Heart right ventricle (tissue), 16 donors: ENCODE results near the gene SDK2. TPM values are rescaled to one million over a fixed set of nuclear protein-coding genes. Genes with fewer than 3 reads are reported as not detected.

Experiments
- ATAC-seq, 8 donors: fragments of 200-7000 bp; cut with Tn5 transposase; one replicate each; pipeline ENCODE4 v1.9.1; 2020; ENCODE audit warnings: mild to moderate bottlenecking in 8 of 8, moderate library complexity in 8 of 8, moderate number of reproducible peaks in 1 of 8
- DNase-seq, 2 donors: peaks; one replicate each; pipeline ENCODE4 v3.0.0-alpha.2; 2020
- H3K27ac ChIP-seq, 10 donors: fragments of 200-600 bp; sonication (generic) in 2 of 10; one replicate each; pipeline versions ENCODE4 v1.5.0 to v1.8.0; 2020 to 2022; ENCODE audit warnings: mild to moderate bottlenecking in 3 of 10
- H3K27me3 ChIP-seq, 7 donors: fragments of 200-600 bp; one replicate each; pipeline ENCODE4 v1.8.0; 2021 to 2022; ENCODE audit warnings: mild to moderate bottlenecking in 2 of 7
- H3K36me3 ChIP-seq, 9 donors: fragments of 200-600 bp; sonication (generic) in 1 of 9; one replicate each; pipeline versions ENCODE4 v1.5.0 to v1.8.0; 2020 to 2022; ENCODE audit warnings: mild to moderate bottlenecking in 2 of 9
- H3K4me1 ChIP-seq, 9 donors: fragments of 200-600 bp; sonication (generic) in 1 of 9; one replicate each; pipeline versions ENCODE4 v1.5.0 to v1.8.0; 2020 to 2022; ENCODE audit warnings: mild to moderate bottlenecking in 4 of 9
- H3K4me3 ChIP-seq, 10 donors: fragments of 200-600 bp; sonication (generic) in 2 of 10; one replicate each; pipeline versions ENCODE4 v1.5.0 to v1.8.0; 2020 to 2022; ENCODE audit warnings: mild to moderate bottlenecking in 7 of 10, moderate library complexity in 2 of 10
- H3K9me3 ChIP-seq, 11 donors: fragments of 200-600 bp in 10 of 11; sonication (generic) in 2 of 11; one replicate each; pipeline versions ENCODE4 v1.5.0 to v1.8.0; 2013 to 2022; ENCODE audit warnings: mild to moderate bottlenecking in 2 of 11, control low read depth in 1 of 11, moderate library complexity in 1 of 11
- WGBS, 2 donors: extraction: QIAGEN DNeasy Blood & Tissue Kit; methylation state at CpG; one replicate each; pipeline ENCODE4 v1.1.7; 2013; ENCODE audit warnings: inconsistent platforms in 1 of 2; 5-methylcytosine and 5-hydroxymethylcytosine counted together
- intact Hi-C, 10 donors: fragments of 100-400 bp; cut with DNase I; formaldehyde crosslinking; loops; one replicate each; pipeline versions ENCODE4 v1.11.1 to v1.14.2; 2022
- polyA plus RNA-seq, 2 donors: library from polyadenylated mRNA; stranded (reverse); fragments of 200-250 nt; gene quantifications; one replicate each; pipeline ENCODE4 v1.2.3, GENCODE V29; 2013
- total RNA-seq, 10 donors: library from RNA; stranded (reverse); fragmentation: NEBNext Ultra II Directional in 3 of 10; extraction: Animal tissue kit (Norgen Biotek cat#: 25700) in 3 of 10; gene quantifications; one replicate each; pipeline versions ENCODE4 v1.2.1 to v1.2.4, GENCODE V29; 2021 to 2023
- TF ChIP-seq, protein P1 (sequence below), 9 donors: fragments of 200-600 bp; sonication (generic) in 2 of 9; IDR thresholded peaks; one replicate each; pipeline versions ENCODE4 v1.5.0 to v1.8.0; 2021 to 2022; ENCODE audit warnings: antibody characterized with exemption in 9 of 9, mild to moderate bottlenecking in 5 of 9, moderate library complexity in 1 of 9
- donor health status: Arrhythmogenic right ventricular cardiomyopathy.
- donor health status: ischemic (EF 13 %, LVEDD 7.1; RV severe dilation, severe dysfunction).
- donor health status: healthy with polysubstance abuse.
- donor health status: DM: no; HTN: yes; CAD: no.
- donor health status: DM: no; HTN: no; CAD: no.
- donor health status: ischemic (EF 25% LVEDD 6.9; RV normal size, moderate dysfunction).
- donor health status: ischemic (EF 25% LVEDD 5.7; RV mildly dilated, moderate dysfunction).
- donor health status: healthy.
- donor health status: DM: yes; HTN: yes; CAD: no.
- donor health status: Ischemic cardiomyopathy.
- donor health status: ischemic (EF 35%, LVEDD 5.7; RV mildly dilated, moderate dysfunction).
- donor health status: nonischemic (EF 11% LVEDD 7.7; RV severe dilation, severe dysfunction).
- donor health status: DM: yes; HTN: yes; CAD: no.
- donor health status: PGD.
- donor health status: ischemic (EF 29% LVEDD 5.4; RV normal size, mild dysfunction).
- donor health status: nonischemic (EF 23%, LVEDD 6.1; RV moderate dilation, normal function).

The SDK2 gene
- total and polyA plus RNA-seq, 12 donors = 0.44 to 4.2 (median 1.9) TPM

DNA sequence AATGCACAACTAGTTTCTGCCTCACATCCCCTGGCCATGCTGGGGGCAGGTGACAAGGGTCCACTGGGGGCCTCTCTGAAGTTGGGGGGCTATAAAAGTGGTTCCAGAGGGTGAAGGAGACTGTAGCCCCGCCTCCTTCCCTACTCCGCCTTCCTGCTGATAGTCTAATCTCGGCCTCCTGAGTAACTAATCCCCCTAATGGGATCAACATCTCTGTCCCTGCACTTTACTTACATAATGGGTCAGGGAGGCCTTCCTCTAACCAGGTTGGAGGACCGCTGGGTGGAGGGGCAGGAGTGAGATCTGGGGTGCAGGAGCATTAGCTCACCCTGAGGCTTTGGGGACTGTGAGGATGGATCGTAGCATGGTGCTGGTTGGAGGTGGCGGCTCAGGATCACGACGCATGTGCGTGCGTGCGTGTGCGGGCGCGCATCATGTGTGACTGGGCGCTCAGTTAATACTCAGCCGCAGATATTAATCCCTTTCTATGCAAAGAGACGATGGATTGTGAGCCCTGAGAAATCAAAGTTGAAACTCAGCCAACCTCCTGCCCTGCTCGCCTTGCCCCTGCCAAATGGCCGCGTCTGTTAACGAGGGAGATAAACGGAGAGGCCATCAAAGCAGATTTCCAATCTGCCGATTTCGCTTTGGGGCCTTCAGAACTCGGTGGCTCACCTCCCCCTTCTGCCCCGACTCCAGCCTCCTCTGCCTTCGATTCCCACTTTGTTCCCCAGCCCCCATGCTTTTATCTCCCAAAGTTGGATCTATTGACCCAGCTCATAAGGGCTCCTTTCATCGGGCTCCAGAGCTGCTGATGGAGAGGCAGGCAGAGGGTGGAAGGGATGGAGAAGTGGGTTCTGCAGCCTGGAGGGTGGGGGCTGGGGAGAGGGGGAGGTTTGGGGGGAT, 107.3 kb downstream of the SDK2 start:
- no peak for ATAC-seq
- Histone ChIP-seq H3K9me3 (no peaks in the 10 kb centered on the region), H3K36me3 (no peaks in the 10 kb centered on the region), H3K27ac (no peak overlapping the region), H3K4me3 (no peak overlapping the region), H3K4me1 (peaks cover 0 to 10% (median 0%) of the 10 kb centered on the region in 9 donors), H3K27me3 (no peaks in the 10 kb centered on the region)
- no peak for DNase-seq
- TF ChIP-seq, protein P1, sequence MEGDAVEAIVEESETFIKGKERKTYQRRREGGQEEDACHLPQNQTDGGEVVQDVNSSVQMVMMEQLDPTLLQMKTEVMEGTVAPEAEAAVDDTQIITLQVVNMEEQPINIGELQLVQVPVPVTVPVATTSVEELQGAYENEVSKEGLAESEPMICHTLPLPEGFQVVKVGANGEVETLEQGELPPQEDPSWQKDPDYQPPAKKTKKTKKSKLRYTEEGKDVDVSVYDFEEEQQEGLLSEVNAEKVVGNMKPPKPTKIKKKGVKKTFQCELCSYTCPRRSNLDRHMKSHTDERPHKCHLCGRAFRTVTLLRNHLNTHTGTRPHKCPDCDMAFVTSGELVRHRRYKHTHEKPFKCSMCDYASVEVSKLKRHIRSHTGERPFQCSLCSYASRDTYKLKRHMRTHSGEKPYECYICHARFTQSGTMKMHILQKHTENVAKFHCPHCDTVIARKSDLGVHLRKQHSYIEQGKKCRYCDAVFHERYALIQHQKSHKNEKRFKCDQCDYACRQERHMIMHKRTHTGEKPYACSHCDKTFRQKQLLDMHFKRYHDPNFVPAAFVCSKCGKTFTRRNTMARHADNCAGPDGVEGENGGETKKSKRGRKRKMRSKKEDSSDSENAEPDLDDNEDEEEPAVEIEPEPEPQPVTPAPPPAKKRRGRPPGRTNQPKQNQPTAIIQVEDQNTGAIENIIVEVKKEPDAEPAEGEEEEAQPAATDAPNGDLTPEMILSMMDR (IDR thresholded peaks at IDR 0.05) = no peak
- intact Hi-C loops = loop anchor here in 3 of 10 donors (10.0 kb wide), 3 partner anchors 52 to 102 kb away; no protein-coding TSS in a partner anchor
- 52 to 59% methylated on average over 28 of the region's 28 CpGs for WGBS, 2 donors

- ATAC-seq = no peak
- TF ChIP-seq, protein P1 (IDR thresholded peaks at IDR 0.05) = no peak
- DNase-seq = no peak
- H3K27ac ChIP-seq = no peak overlapping the region
- H3K36me3 ChIP-seq = no peaks in the 10 kb centered on the region
- H3K9me3 ChIP-seq = no peaks in the 10 kb centered on the region
- H3K4me3 ChIP-seq = no peak overlapping the region
- 84% methylated on average over 6 of the region's 6 CpGs for WGBS, 2 donors
- intact Hi-C loops = loop anchor here in 3 of 10 donors (10.0 kb wide), 3 partner anchors 51 to 101 kb away; no protein-coding TSS in a partner anchor
- H3K27me3 ChIP-seq = no peaks in the 10 kb centered on the region
- H3K4me1 ChIP-seq = peaks cover 0 to 10% (median 0%) of the 10 kb centered on the region in 9 donors
Measured at GRCh38 chr17:73535746-73536145, 108.5 kb downstream of the SDK2 start.

DNA sequence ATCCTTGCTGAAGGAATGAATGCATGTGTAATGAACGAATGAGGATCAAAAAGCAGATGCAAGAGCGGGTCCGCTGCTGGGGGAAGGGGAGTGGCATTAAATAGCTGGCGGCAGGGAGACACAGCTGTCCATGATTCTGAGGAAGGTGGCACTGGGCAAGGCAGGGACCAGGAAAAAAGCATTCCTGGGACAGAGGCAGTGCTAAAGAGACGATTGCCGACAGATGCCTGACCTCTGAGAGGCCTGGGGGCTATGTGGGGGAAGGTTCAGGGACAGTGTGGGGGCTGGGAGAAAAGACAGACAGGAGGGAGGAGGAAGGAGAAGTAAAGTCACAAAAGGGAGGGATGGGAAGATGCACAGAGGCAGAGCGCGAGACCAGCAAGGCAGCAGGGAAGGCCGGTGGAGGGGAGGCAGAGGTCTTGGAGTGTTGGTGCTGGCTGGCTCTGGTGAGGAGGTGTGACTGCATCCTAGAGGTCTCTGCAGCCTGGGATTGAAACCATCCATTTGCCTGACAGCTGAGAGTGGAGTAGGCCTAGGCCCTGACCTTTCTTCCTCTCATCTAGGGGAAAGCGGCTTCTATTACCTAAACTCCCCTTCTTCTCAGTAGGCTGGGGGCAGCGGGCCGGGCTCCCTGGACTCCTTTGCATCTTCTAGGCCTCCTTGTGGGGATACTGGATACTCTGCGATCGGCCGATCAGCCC, 109.9 kb downstream of the SDK2 start:
- intact Hi-C loops = loop anchor here in 4 of 10 donors (5.0 to 10.0 kb wide), 4 partner anchors 50 to 100 kb away; no protein-coding TSS in a partner anchor
- H3K4me1 ChIP-seq = peaks cover 0 to 10% (median 0%) of the 10 kb centered on the region in 9 donors
- ATAC-seq (no peak), DNase-seq (no peak)
- no peaks in the 10 kb centered on the region for H3K9me3 ChIP-seq
- no peak overlapping the region for H3K4me3 ChIP-seq
- no peak overlapping the region for H3K27ac ChIP-seq
- TF ChIP-seq, protein P1 (IDR thresholded peaks at IDR 0.05) = no peak
- WGBS, 2 donors = 78 to 84% methylated on average over 15 of the region's 15 CpGs
- H3K36me3 ChIP-seq = no peaks in the 10 kb centered on the region
- no peaks in the 10 kb centered on the region for H3K27me3 ChIP-seq

DNA sequence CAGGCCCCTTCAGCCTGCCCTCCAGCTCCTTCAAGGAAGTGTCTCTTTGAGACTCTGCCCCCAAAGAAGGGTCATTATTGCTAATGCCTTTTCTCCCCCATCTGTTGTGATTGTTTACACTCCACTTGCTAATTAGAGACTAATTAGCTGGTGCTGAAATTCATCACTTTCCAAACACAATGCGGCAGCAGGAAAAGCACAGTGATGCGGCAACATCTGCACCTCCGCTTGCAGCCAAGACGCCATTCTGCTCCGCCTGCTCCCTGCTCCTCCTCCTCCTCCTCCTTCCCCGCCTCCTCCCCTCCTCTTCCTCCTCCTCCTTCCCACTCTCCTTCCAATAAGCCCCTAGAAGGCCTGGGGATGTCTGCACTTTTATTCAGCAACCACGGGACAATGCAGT, 110.5 kb downstream of the SDK2 start:
- H3K27ac ChIP-seq = no peak overlapping the region
- peaks cover 0 to 10% (median 0%) of the 10 kb centered on the region in 9 donors for H3K4me1 ChIP-seq
- no peak for ATAC-seq
- 60 to 65% methylated on average over 7 of the region's 7 CpGs for WGBS, 2 donors
- no peaks in the 10 kb centered on the region for H3K36me3 ChIP-seq
- no peak overlapping the region for H3K4me3 ChIP-seq
- intact Hi-C loops = loop anchor here in 5 of 10 donors (2.0 to 10.0 kb wide), 5 partner anchors 49 to 99 kb away; no protein-coding TSS in a partner anchor
- H3K9me3 ChIP-seq = no peaks in the 10 kb centered on the region
- H3K27me3 ChIP-seq = no peaks in the 10 kb centered on the region
- no peak for DNase-seq
- TF ChIP-seq, protein P1 (IDR thresholded peaks at IDR 0.05) = no peak
